ENCODE data around the gene RCC2.

RCC2 gene

DNA sequence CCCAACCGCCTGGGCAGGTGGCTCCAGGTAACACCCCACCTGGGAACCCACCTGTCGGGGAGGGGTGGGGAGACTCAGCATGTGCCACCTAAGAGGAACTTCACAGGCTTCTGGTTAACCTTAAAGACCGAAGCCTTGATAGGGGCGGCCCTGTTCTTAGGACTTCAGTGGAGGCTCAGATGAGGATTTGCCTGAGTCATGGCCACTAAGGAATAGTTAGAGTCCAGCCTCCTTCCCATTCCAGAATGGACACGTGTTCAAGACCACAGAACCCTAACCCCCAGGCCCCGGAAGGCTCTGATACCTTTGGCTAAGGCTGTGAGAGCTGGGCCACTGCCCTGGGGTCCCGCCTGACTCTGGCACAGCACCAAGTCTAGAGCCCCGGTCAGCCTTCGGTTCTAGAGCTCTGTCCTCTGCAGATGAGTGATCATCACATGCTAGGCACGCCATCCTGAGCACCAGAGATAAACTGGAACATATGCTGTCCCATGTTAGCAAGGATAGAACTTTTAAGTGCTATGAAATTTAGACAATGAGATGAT, 47.2 kb downstream of the RCC2 start:
- DNase-seq (ENCODE audit: insufficient read length, low spot score) (no peak), FAIRE-seq (no peak)

DNA sequence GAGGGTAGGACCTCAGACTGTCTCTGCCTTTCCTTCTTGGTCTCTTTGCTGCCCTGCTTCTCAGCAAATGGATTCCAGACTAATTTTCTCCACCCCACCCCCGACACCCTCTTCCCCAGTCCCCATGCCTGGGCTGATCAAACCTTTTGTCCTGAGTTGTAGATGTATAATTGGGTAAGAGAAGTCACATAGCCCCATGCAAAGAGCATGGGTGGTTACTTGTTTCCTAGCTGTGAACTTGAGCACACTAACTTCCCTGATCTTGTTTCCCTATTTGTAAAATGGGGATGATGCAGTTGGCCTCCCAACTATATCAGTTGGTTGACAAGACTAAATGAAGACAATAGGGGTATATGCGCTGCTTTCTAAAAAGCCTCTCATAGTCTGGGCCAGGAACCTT, 58.3 kb downstream of the RCC2 start:
- FAIRE-seq (no peak), DNase-seq (ENCODE audit: insufficient read length, low spot score) (no peak)

GRCh38 chr1:17377325-17377953, 62.0 kb downstream of the RCC2 start:
- FAIRE-seq (no peak), DNase-seq (ENCODE audit: insufficient read length, low spot score) (no peak)

- no peak for DNase-seq (ENCODE audit: insufficient read length, low spot score)
- no peak for FAIRE-seq
Measured at GRCh38 chr1:17375651-17376050, 63.8 kb downstream of the RCC2 start.

- no peak for FAIRE-seq
Measured at GRCh38 chr1:17372955-17373354, 66.5 kb downstream of the RCC2 start.

GRCh38 chr1:17371896-17372295, 67.6 kb downstream of the RCC2 start, which contains the start of gene PADI6:
TSS of gene PADI6 (plus strand) at chr1:17372196. CDS start at chr1:17372246, 50 bp downstream.
- DNase-seq (ENCODE audit: insufficient read length, low spot score), result no peak
- FAIRE-seq, result no peak

More at GRCh38 chr1:17372955-17373354, 66.5 kb downstream of the RCC2 start:
- no peak for DNase-seq (ENCODE audit: insufficient read length, low spot score)

- DNase-seq (ENCODE audit: insufficient read length, low spot score) (no peak), FAIRE-seq (no peak)
Measured at GRCh38 chr1:17370618-17371017, 68.9 kb downstream of the RCC2 start.

DNA sequence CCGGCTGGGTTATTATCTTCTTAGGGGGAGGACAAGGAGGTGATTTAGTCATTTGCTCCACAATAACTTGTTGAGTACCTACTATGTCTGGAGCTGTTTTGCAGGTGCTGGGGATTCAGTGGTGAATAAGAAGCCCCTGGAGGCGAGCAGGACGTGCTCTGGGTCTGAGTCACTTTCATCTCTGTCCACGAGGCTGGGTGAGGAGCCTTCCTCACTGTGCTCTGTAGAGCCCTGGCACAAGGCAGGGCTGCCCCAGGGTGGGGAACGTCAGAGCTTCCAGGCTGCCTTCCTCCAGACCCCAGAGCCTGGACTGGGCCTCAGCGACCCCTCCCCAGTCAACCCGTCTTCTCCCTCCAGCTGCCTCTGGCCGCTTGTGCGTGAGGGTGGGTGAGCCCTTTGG, 70.0 kb downstream of the RCC2 start:
- DNase-seq (ENCODE audit: insufficient read length, low spot score), result peak; percentile 71
- FAIRE-seq, result no peak

GRCh38 chr1:17365293-17365692, 74.2 kb downstream of the RCC2 start:
- FAIRE-seq (no peak), DNase-seq (ENCODE audit: insufficient read length, low spot score) (no peak)

DNA sequence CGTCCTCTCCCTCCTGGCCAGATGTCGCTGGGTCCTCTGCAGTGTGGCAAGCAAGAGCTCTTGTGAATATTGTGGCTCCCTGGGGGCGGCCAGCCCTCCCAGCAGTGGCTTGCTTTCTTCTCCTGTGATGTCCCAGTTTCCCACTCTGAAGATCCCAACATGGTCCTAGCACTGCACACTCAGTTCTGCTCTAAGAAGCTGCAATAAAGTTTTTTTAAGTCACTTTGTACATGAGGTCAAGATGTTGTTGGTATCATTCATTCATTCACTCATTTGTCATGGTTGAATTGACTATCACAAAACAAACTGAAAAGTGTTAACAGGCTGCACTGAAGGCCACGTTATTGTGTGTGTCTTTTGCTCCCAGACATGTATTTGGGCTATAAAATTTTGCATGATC, 75.7 kb downstream of the RCC2 start:
- DNase-seq (ENCODE audit: insufficient read length, low spot score), result no peak
- no peak for FAIRE-seq

DNA sequence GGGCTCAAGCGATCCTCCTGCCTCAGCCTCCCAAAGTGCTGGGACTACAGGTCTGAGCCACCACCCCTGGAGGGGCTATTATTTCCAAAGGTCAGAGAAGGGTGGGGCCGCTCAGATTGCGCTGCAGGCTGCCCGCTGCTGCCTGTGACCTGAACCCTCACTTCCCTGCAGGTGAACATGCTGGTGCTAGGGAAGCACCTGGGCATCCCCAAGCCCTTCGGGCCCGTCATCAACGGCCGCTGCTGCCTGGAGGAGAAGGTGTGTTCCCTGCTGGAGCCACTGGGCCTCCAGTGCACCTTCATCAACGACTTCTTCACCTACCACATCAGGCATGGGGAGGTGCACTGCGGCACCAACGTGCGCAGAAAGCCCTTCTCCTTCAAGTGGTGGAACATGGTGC, 76.1 kb downstream of the RCC2 start:
- FAIRE-seq (no peak), DNase-seq (ENCODE audit: insufficient read length, low spot score) (no peak)

DNA sequence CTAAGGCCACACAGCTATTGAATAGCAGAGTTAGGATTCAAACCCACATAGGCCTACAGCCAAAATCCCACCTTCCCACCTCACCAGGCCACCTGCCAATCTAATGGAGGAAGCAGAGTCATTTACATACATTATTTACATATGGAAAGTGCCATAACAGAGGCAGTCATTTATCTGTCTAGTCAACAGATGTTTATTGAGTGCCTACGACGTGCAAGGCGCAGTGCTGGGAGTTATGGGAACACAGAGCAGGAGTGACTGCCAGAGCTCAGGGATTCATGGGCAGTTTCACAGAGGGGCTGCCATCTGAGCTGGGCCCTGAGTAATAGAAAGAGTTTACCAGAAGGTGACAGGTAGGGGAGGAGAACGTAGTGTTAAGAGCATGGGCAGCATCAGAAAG, 77.8 kb downstream of the RCC2 start:
- FAIRE-seq (no peak), DNase-seq (ENCODE audit: insufficient read length, low spot score) (no peak)

DNA sequence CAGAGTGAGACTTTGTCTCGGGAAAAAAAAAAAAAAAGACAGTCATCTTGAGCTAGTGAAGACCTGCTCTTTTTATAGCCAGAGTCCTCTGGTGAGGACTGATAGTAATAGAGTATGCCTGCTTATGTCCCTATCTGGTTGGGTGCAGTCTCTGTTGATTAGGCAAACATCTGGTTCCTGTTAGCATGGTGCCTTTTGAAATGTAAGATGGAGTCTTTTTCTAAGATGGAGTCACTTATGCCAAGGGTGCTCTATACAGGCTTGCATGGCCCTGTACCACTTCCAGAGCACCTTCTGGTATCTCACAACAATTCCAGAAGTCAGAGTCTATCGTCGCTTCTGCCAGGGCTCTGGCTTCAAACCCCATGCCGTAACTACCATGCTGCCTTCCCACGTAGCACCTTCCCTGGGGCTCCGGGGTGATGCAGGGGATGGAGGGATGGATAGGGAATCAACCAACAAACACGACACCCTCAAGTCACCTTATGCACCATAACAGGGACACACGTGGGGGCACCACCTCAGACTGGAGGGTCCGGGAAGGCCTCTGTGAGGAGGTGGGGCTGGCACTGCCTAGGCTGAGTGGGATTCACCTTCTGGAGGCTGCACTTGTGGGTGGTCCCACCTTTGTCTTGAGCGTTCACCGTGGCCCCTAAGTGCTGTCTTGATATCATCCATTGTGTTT, 79.1 kb downstream of the RCC2 start:
- FAIRE-seq, result no peak

GRCh38 chr1:17359808-17360207, 79.7 kb downstream of the RCC2 start:
- FAIRE-seq, result no peak
- no peak for DNase-seq (ENCODE audit: insufficient read length, low spot score)

More for the DNA sequence above, 79.1 kb downstream of the RCC2 start:
- DNase-seq (ENCODE audit: insufficient read length, low spot score), result no peak

DNA sequence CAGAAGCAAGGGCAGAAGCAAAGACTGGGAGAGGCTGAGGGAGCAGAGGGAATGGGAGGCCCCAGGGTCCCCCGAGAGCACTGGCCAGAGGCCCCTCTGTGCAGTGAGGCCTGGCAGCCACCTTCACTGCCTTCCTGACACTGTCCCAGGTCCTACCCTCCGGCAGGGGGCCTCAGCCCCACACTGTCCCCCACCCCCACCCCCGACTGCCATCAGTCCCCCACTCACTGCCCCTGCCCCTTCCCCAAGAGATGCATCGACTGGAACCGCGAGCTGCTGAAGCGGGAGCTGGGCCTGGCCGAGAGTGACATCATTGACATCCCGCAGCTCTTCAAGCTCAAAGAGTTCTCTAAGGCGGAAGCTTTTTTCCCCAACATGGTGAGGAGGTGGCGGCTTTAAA, 80.4 kb downstream of the RCC2 start:
- DNase-seq (ENCODE audit: insufficient read length, low spot score) (no peak), FAIRE-seq (no peak)

DNA sequence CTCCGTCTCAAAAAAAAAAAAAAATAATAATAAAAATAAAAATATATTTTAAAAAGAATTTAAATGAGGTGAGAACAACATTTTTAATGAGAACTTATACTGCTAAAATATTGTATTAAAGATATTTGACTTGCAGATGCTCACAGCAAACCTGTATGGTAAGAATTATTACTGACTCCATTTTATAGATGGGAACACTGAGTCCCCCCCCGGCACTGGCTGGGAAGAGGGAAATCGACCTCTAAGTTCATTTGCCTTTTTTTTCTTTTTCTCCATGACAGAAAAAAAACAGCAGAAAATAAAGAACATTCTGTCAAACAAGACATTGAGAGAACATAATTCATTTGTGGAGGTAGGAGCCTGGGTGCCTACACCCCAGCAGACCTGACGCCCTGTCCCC, 80.9 kb downstream of the RCC2 start:
- no peak for DNase-seq (ENCODE audit: insufficient read length, low spot score)
- FAIRE-seq, result no peak
